SK-N-SH treated with all-trans-retinoic acid at 6 μM for 48 hours (cell line): ENCODE measurements around the gene CEP128.

Experiments used
- ATAC-seq: fragments of 200-7000 bp; cut with Tn5 transposase; 3 replicates; pipeline ENCODE4 v1.9.1; 2020; ENCODE audit warnings: mild to moderate bottlenecking, moderate library complexity
- ARNTL ChIP-seq: fragments of 450-650 bp; formaldehyde crosslinking; IDR thresholded peaks from 2 replicates; pipeline ENCODE4 v1.5.0; 2020; ENCODE audit warnings: low read depth, mild to moderate bottlenecking, moderate library complexity, borderline replicate concordance
- BACH2 ChIP-seq: fragments of 250-450 bp; sonication (Bioruptor Pico); IDR thresholded peaks from 2 replicates; pipeline ENCODE4 v1.9.0; 2021; ENCODE audit warnings: mild to moderate bottlenecking, borderline replicate concordance
- CSDC2 ChIP-seq: fragments of 250-450 bp; sonication (Bioruptor Pico); IDR thresholded peaks from 2 replicates; pipeline ENCODE4 v1.5.0; 2020; ENCODE audit warnings: mild to moderate bottlenecking, moderate library complexity
- ESRRG ChIP-seq: fragments of 250-450 bp; sonication (Bioruptor Pico); IDR thresholded peaks from 2 replicates; pipeline ENCODE4 v1.6.1; 2021; ENCODE audit warnings: mild to moderate bottlenecking
- ISL1 ChIP-seq: fragments of 250-450 bp; sonication (Bioruptor Pico); IDR thresholded peaks from 2 replicates; pipeline ENCODE4 v2.1.2; 2022; ENCODE audit warnings: mild to moderate bottlenecking, moderate library complexity
- OSR1 ChIP-seq: fragments of 250-450 bp; sonication (Bioruptor Pico); IDR thresholded peaks from 2 replicates; pipeline ENCODE4 v1.8.0; 2022; ENCODE audit warnings: moderate library complexity, mild to moderate bottlenecking, inconsistent platforms
- PPARA ChIP-seq: fragments of 250-450 bp; sonication (Bioruptor Pico); IDR thresholded peaks from 2 replicates; pipeline ENCODE4 v1.5.0; 2020; ENCODE audit warnings: mild to moderate bottlenecking, borderline replicate concordance
- RARB ChIP-seq: fragments of 250-450 bp; sonication (Bioruptor Pico); IDR thresholded peaks from 2 replicates; pipeline ENCODE4 v1.8.0; 2021; ENCODE audit warnings: mild to moderate bottlenecking, moderate library complexity
- SNAI2 ChIP-seq: fragments of 250-450 bp; sonication (Bioruptor Pico); IDR thresholded peaks from 2 replicates; pipeline ENCODE4 v1.5.0; 2020; ENCODE audit warnings: mild to moderate bottlenecking, moderate library complexity
- TOX ChIP-seq: fragments of 250-450 bp; sonication (Bioruptor Pico); IDR thresholded peaks from 2 replicates; pipeline ENCODE4 v1.8.0; 2021; ENCODE audit warnings: mild to moderate bottlenecking, moderate library complexity, borderline replicate concordance
- ZC3H10 ChIP-seq: fragments of 250-450 bp; sonication (Bioruptor Pico); IDR thresholded peaks from 2 replicates; pipeline ENCODE4 v1.5.1; 2021; ENCODE audit warnings: mild to moderate bottlenecking, moderate library complexity
- ZFP3 ChIP-seq: fragments of 250-450 bp; sonication (Bioruptor Pico); IDR thresholded peaks from 2 replicates; pipeline ENCODE4 v1.5.0; 2020; ENCODE audit warnings: mild to moderate bottlenecking, moderate library complexity
- ZFP30 ChIP-seq: fragments of 450-650 bp; formaldehyde crosslinking; IDR thresholded peaks from 2 replicates; pipeline ENCODE4 v1.5.0; 2022; ENCODE audit warnings: mild to moderate bottlenecking, moderate library complexity
- ZNF70 ChIP-seq: fragments of 450-650 bp; formaldehyde crosslinking; IDR thresholded peaks from 2 replicates; pipeline ENCODE4 v1.5.0; 2020; ENCODE audit warnings: mild to moderate bottlenecking, moderate library complexity
- ZNF8 ChIP-seq: fragments of 450-650 bp; formaldehyde crosslinking; IDR thresholded peaks from 2 replicates; pipeline ENCODE4 v1.5.0; 2020; ENCODE audit warnings: mild to moderate bottlenecking, moderate library complexity
- TF ChIP-seq, protein P1 (sequence below): fragments of 250-450 bp; sonication (Bioruptor Pico); IDR thresholded peaks from 2 replicates; pipeline ENCODE4 v1.8.0; 2021; ENCODE audit warnings: low read depth, mild to moderate bottlenecking, moderate library complexity, borderline replicate concordance
- TF ChIP-seq, protein P2 (sequence below): fragments of 250-450 bp; sonication (Bioruptor Pico); IDR thresholded peaks from 2 replicates; pipeline ENCODE4 v1.5.1; 2021; ENCODE audit warnings: mild to moderate bottlenecking, moderate library complexity
- TF ChIP-seq, protein P3 (sequence below): fragments of 250-450 bp; sonication (Bioruptor Pico); IDR thresholded peaks from 2 replicates; pipeline ENCODE4 v1.5.1; 2020; ENCODE audit warnings: low read depth, mild to moderate bottlenecking, moderate library complexity
- TF ChIP-seq, protein P4 (sequence below): fragments of 250-450 bp; sonication (Bioruptor Pico); IDR thresholded peaks from 2 replicates; pipeline ENCODE4 v1.8.0; 2020; ENCODE audit warnings: mild to moderate bottlenecking, moderate library complexity, borderline replicate concordance
- TF ChIP-seq, protein P5 (sequence below): fragments of 250-450 bp; sonication (Bioruptor Pico); IDR thresholded peaks from 2 replicates; pipeline ENCODE4 v1.5.0; 2020; ENCODE audit warnings: mild to moderate bottlenecking, moderate library complexity

CEP128 gene

DNA sequence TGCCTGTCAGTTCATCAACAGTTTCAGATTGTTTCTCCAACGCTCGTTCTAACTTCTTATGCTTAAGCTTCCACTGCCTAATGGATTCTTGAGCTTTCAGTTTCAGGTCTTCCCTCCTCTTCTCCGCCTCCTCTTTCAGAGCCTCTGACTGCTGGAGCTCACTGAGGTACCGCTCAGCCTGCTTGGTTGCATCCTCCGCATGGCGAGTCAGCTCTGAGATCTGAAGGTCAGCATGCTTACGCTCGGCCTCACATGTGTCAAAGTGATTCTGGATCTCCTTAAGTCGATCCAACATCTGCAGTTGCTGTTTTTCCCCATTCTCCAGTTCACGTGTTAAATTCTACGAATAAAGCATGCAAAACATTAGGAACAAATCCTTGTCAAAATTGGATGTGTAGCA, 148.8 kb downstream of the CEP128 start (continued):
- TF ChIP-seq, protein P1, sequence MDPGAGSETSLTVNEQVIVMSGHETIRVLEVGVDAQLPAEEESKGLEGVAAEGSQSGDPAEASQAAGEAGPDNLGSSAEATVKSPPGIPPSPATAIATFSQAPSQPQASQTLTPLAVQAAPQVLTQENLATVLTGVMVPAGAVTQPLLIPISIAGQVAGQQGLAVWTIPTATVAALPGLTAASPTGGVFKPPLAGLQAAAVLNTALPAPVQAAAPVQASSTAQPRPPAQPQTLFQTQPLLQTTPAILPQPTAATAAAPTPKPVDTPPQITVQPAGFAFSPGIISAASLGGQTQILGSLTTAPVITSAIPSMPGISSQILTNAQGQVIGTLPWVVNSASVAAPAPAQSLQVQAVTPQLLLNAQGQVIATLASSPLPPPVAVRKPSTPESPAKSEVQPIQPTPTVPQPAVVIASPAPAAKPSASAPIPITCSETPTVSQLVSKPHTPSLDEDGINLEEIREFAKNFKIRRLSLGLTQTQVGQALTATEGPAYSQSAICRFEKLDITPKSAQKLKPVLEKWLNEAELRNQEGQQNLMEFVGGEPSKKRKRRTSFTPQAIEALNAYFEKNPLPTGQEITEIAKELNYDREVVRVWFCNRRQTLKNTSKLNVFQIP, result no peak
- no peak for TF ChIP-seq ZFP3 (CRISPR knock-in tag)

DNA sequence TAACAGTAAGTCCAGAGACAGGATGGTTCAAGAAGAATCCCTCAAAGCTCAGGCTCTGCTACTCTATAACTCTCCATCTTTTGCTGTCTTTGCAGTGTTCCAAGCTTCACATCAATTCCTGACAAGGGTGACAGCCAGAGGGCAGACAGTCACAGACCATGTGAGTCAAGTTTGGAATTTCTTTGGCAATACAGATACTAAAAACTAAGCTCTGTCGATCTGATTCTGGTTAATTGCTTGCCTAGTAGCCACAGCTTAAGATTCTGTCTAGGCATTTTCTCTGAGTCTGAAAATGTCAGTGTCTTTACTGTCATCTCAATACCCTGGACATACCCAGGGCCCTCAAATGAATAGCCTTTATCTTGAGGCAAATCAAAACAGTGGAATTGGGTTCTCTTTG, 153.7 kb downstream of the CEP128 start:
- no peak for ATAC-seq
- TF ChIP-seq ZC3H10 (CRISPR knock-in tag), result no peak
- TF ChIP-seq, protein P2, sequence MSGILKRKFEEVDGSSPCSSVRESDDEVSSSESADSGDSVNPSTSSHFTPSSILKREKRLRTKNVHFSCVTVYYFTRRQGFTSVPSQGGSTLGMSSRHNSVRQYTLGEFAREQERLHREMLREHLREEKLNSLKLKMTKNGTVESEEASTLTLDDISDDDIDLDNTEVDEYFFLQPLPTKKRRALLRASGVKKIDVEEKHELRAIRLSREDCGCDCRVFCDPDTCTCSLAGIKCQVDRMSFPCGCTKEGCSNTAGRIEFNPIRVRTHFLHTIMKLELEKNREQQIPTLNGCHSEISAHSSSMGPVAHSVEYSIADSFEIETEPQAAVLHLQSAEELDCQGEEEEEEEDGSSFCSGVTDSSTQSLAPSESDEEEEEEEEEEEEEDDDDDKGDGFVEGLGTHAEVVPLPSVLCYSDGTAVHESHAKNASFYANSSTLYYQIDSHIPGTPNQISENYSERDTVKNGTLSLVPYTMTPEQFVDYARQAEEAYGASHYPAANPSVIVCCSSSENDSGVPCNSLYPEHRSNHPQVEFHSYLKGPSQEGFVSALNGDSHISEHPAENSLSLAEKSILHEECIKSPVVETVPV (CRISPR knock-in tag), result no peak
- TF ChIP-seq, all 23 proteins: peak for 0

DNA sequence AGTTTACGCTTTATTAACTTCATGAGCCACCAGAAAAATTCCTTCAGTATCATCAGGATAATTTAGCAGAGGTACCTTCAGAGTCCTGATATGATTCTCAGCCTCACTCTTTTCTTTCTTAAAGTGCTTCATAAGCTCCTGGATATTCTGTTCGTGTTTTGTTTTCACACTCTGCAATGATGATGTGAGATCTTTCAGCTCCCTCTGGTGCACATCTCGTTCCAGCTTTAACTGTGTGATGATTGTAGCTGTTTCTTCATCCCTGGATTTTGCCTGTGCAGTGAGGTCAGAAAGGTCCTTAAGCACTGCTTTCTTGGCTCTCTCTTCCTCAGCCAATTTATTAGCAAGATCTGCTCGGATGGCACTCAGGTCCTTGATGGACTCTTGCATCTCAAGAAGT, 156.7 kb downstream of the CEP128 start:
- no peak for TF ChIP-seq ZFP30 (CRISPR knock-in tag)
- TF ChIP-seq, protein P1, result no peak
- TF ChIP-seq OSR1 (CRISPR knock-in tag), result no peak
- TF ChIP-seq ISL1 (CRISPR knock-in tag), result no peak
- no peak for TF ChIP-seq ZFP3 (CRISPR knock-in tag)
- TF ChIP-seq, protein P3, sequence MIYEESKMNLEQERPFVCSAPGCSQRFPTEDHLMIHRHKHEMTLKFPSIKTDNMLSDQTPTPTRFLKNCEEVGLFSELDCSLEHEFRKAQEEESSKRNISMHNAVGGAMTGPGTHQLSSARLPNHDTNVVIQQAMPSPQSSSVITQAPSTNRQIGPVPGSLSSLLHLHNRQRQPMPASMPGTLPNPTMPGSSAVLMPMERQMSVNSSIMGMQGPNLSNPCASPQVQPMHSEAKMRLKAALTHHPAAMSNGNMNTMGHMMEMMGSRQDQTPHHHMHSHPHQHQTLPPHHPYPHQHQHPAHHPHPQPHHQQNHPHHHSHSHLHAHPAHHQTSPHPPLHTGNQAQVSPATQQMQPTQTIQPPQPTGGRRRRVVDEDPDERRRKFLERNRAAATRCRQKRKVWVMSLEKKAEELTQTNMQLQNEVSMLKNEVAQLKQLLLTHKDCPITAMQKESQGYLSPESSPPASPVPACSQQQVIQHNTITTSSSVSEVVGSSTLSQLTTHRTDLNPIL, result no peak
- TF ChIP-seq, protein P4, sequence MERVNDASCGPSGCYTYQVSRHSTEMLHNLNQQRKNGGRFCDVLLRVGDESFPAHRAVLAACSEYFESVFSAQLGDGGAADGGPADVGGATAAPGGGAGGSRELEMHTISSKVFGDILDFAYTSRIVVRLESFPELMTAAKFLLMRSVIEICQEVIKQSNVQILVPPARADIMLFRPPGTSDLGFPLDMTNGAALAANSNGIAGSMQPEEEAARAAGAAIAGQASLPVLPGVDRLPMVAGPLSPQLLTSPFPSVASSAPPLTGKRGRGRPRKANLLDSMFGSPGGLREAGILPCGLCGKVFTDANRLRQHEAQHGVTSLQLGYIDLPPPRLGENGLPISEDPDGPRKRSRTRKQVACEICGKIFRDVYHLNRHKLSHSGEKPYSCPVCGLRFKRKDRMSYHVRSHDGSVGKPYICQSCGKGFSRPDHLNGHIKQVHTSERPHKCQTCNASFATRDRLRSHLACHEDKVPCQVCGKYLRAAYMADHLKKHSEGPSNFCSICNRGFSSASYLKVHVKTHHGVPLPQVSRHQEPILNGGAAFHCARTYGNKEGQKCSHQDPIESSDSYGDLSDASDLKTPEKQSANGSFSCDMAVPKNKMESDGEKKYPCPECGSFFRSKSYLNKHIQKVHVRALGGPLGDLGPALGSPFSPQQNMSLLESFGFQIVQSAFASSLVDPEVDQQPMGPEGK (CRISPR knock-in tag), result no peak
- no peak for TF ChIP-seq ARNTL
- no peak for TF ChIP-seq ZNF70 (CRISPR knock-in tag)
- TF ChIP-seq ZC3H10 (CRISPR knock-in tag), result no peak
- TF ChIP-seq SNAI2 (CRISPR knock-in tag), result no peak
- TF ChIP-seq PPARA (CRISPR knock-in tag), result no peak
- TF ChIP-seq TOX, result no peak
- TF ChIP-seq CSDC2 (CRISPR knock-in tag), result no peak
- no peak for TF ChIP-seq ZNF8 (CRISPR knock-in tag)
- TF ChIP-seq, protein P2 (CRISPR knock-in tag), result no peak
- TF ChIP-seq ESRRG, result no peak
- TF ChIP-seq, all 23 proteins: peak for 0
- no peak for ATAC-seq

DNA sequence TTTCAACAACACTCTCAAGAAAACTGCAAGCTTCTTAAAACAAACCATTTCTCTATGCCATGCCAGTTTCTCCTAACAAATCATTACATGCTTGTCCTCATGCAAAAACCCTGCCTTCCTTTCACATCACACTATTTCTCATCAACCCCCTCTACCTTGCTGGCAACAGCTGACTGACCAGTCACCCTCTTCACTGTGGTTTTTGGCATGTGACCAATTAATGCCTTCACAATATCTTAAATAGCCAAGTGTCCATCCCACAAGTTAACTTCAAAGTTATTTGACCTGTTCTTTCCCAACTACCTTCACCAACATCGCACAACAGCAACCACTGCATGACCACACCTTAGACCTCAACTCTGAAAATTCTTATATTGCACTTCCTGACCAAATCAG, 159.6 kb downstream of the CEP128 start:
- TF ChIP-seq, protein P5, sequence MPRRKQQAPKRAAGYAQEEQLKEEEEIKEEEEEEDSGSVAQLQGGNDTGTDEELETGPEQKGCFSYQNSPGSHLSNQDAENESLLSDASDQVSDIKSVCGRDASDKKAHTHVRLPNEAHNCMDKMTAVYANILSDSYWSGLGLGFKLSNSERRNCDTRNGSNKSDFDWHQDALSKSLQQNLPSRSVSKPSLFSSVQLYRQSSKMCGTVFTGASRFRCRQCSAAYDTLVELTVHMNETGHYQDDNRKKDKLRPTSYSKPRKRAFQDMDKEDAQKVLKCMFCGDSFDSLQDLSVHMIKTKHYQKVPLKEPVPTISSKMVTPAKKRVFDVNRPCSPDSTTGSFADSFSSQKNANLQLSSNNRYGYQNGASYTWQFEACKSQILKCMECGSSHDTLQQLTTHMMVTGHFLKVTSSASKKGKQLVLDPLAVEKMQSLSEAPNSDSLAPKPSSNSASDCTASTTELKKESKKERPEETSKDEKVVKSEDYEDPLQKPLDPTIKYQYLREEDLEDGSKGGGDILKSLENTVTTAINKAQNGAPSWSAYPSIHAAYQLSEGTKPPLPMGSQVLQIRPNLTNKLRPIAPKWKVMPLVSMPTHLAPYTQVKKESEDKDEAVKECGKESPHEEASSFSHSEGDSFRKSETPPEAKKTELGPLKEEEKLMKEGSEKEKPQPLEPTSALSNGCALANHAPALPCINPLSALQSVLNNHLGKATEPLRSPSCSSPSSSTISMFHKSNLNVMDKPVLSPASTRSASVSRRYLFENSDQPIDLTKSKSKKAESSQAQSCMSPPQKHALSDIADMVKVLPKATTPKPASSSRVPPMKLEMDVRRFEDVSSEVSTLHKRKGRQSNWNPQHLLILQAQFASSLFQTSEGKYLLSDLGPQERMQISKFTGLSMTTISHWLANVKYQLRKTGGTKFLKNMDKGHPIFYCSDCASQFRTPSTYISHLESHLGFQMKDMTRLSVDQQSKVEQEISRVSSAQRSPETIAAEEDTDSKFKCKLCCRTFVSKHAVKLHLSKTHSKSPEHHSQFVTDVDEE (CRISPR knock-in tag), result no peak
- TF ChIP-seq RARB (CRISPR knock-in tag) (no peak), ZC3H10 (CRISPR knock-in tag) (no peak), BACH2 (CRISPR knock-in tag) (no peak)
- TF ChIP-seq, protein P1, result no peak
- ATAC-seq, result no peak; the same call in 2 of the 3 replicates
